Measurements from ENCODE around the gene RIPOR3. TPM values are rescaled to one million over a fixed set of nuclear protein-coding genes. Genes with fewer than 3 reads are reported as not detected.

The RIPOR3 gene
- total RNA-seq, 4 donors from 2014 or later, result 8.2 to 51.2 (median 20.5) TPM

GRCh38 chr20:50537546-50538201 lies 153.7 kb downstream of the RIPOR3 start:
- Histone ChIP-seq H3K27ac (peak overlapping the region in 1 of 4 donors; percentile 57), H3K4me3 (no peak overlapping the region), H3K9me3 (no peaks in the 10 kb centered on the region), H3K36me3 (no peaks in the 10 kb centered on the region), H3K4me1 (peaks cover 0 to 35% (median 15%) of the 10 kb centered on the region in 4 donors), H3K27me3 (no peaks in the 10 kb centered on the region)
- TF ChIP-seq CTCF (IDR thresholded peaks at IDR 0.05) (no peak), POLR2A (IDR thresholded peaks at IDR 0.05) (no peak)
- DNase-seq, result no peak

GRCh38 chr20:50536333-50536732 lies 155.0 kb downstream of the RIPOR3 start:
- H3K27me3 ChIP-seq, result no peaks in the 10 kb centered on the region
- H3K9me3 ChIP-seq, result no peaks in the 10 kb centered on the region
- H3K36me3 ChIP-seq, result no peaks in the 10 kb centered on the region
- TF ChIP-seq CTCF (IDR thresholded peaks at IDR 0.05), result no peak
- no peak for TF ChIP-seq POLR2A (IDR thresholded peaks at IDR 0.05)
- H3K27ac ChIP-seq, result no peak overlapping the region
- DNase-seq, result no peak
- H3K4me3 ChIP-seq, result no peak overlapping the region
- peaks cover 0 to 30% (median 13%) of the 10 kb centered on the region in 4 donors for H3K4me1 ChIP-seq

Small RNAs within 50 kb of the gene (small RNA-seq; reads per million reads assigned to genes)
- gene MIR1302-5 (0 reads per million in 2 donors), gene MIR645 (0 reads per million in 2 donors), gene RF00019 (0 reads per million in 2 donors)

Other genes with a start within 250 kb of the RIPOR3 start
- gene PTPN1, start 181.2 kb downstream of the RIPOR3 start, total RNA-seq, result 10 to 100 TPM; 13.8 to 40.4 (median 22.0) TPM
- 10 to 100 TPM in 3 of 4 donors, 1 to 10 TPM in 1; 6.6 to 27.0 (median 18.4) TPM for gene PARD6B, start 40.0 kb upstream of the RIPOR3 start, total RNA-seq
- gene BCAS4, start 103.5 kb upstream of the RIPOR3 start, total RNA-seq, result 10 to 100 TPM in 1 of 4 donors, 1 to 10 TPM in 1, under 1 TPM in 2; 0.66 to 91.6 (median 1.9) TPM
- 10 to 100 TPM; 51.8 to 64.3 (median 58.2) TPM for gene ADNP, start 239.9 kb upstream of the RIPOR3 start, total RNA-seq